COLO668 (cell line): Measurements from ENCODE around the gene CAPZB.

Experiments used
- DNase-seq: peaks from one replicate; lab custom pipeline; 2025; ENCODE audit not compliant: unreplicated experiment; lab: John Stamatoyannopoulos, UW

The CAPZB gene

DNA sequence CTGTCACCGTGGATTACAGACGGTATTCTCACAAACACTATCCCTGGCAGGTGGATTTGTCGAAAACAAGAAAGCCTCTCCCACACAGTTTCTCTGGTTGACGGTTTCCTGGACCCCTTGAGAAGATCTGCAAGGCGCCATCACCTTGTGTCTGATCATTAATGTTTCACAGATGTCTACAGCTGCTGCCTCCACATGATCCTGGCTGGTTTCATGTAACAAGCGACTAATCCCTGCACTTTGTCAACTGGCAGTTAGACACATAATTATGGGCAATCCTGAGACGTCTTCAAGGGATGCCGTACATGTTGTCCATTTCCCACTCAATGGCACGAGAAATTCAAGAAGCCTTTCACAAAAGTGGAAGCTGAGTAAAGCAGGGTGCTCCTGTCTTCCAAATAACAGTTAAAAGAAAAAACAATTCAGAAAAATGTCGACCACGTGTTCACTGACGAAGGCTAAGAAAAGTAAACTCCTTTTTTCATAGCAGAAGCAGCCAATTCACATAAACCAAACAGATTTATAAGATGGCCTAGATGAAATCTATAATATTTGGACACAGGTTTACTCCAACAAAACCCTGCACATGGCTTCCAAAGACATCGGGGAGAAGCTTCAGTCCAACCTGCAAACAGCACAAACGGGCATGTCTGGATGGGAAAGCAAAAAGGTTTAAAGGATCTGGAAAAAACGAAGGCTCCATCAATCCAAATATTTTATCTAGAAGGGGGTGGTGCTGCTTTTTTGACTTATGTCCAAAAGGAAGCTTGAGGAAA is 52.2 kb downstream of the CAPZB start:
- peak; percentile 27 for DNase-seq

DNA sequence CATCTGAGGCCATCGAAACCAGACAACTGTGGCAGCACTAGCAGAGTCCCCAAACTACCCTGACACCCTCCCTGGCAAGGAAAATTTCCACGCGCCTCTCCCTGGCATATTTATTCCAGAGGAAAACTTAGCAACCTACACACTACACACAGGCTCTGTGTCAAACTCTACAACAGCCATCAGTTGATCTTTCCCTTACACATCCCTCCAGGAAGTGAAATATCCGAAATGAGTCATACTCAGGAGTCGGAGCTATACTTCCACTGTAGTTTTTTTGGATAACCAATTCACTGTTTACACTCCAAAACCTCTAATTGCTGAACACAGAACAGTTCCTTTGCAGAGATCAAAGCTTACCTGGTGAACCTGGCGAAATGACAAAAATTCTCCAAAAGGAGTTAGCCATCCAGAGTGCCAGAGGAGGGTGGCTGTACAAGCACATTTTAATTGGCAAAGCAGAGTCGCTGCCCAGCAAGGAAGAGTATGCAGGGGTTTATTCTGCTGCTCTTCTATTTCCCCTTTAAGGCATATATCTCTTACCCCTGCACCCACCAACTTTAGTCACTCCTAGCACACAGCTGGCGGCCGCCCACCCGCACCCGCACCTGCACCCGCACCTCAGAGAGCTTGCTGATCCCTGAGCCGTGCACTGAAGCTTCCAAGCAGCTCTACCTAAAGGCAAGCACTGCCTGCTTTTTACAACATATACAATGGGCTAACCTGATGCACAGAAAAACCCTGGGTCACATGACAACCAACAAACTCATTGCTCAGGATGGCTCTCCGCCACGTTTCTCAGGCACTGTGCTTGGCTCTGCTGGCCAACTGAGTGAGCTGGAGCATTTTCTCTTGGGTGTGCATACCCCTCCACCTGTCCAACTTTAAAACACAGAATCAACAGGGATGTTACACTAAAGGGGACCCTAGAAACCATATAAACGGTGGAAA is 54.9 kb downstream of the CAPZB start:
- DNase-seq: peak; percentile 50

GRCh38 chr1:19429611-19430010 is 55.7 kb downstream of the CAPZB start:
- peak; percentile 65 for DNase-seq

DNA sequence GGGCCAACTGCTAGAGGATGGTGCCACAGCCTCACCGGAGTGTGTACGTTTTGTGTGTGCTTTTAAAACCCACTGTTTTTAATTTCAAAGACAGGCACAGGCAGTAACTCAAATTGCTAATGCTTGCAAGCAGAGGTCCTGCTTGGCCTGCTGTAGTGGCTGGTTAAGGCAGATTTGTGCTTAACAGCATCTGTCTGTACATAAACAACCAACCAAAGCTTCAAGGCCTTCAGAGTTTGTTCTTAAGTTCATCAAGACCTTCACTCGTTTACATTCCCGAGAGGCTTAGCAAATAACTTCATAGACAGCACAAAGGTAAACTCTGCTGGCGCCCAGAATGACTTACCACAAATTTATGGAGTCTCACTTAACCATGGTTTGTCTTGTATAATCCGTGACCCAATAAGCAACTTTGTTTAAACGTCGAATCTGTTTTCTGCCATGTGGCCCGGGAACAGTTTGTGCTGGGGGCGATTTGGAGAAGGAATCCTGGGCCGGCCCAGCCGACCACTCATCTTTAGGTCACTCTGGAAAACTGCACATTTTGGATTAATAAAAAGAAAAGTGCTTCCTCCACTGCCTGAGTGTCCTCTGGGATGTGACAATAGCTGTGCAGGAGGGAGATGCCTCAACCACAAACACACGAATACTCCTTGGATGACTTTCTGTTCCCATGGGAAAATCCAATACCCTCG is 58.1 kb downstream of the CAPZB start:
- DNase-seq: no peak

- no peak for DNase-seq
These were observed 58.8 kb downstream of the CAPZB start for GRCh38 chr1:19426294-19427086.

DNA sequence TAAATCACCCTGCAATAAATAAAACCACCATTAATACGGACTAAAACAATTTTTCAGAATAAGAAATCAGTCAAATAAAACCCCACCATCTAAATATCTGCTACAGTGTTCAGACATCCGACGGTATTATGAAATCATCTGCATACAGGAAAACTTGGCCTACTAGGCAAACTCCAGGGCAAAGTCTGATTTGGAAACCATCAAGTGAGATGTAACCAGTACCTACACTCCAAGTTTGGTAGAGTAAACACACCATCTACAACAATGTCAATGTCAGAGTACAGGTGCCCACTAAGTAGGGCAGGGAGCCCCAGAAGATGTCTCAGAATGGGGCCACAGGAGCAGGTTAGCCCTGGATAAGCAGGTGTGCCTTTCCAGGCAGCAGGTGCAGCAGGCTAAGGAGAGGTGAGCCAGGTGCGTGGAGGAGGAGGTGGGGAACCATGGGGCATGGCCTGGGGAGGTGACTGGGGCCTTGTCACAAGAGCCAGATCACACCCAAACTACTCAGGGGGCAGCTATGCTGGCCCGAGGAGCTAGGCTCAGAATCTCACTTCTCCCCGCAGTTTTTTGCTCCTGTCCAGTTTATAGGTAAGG is 59.6 kb downstream of the CAPZB start:
- DNase-seq: peak; percentile 93

DNA sequence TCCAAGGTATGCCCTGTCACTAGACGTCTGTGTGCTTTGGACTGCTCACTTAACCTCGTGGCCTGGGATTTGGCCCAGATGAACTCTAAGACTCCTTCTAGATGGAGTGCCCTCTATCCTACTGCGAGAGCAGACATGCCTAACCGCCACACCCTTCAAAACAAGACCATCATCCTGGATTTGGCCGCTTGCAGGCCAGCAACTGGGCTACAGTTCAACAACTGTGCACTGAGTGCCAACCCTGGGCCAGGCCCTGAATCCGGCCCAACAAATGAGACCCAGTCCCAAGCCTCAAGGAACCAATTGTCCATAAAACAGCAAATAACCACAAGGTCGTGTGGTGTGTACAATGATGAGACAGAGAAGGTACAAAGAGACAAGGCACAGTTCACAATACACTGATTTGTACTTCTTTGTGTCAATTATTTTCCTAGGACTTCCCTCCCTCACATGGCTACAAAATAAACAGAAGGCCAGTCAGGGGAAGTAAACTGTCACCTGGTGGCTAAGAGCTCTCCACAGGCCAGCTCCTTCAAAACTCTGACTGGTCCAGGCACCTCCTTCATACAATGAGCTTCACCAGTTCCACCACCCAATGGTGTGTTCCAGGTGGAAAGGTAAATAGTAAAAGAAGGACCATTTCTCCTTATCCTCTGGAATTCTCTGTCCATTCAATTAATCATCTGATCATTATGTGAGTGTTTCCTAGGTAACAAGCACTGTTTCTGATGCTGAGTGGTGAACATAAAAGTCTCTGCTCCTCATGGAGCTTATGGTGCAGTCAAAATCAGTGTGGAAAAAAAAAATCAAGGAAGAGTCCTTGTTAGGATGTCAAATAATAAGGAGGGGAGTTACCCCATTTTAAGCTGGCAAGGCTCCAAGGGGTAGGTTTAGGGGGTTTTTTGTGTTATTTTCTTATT is 60.4 kb downstream of the CAPZB start:
- peak; percentile 63 for DNase-seq

DNA sequence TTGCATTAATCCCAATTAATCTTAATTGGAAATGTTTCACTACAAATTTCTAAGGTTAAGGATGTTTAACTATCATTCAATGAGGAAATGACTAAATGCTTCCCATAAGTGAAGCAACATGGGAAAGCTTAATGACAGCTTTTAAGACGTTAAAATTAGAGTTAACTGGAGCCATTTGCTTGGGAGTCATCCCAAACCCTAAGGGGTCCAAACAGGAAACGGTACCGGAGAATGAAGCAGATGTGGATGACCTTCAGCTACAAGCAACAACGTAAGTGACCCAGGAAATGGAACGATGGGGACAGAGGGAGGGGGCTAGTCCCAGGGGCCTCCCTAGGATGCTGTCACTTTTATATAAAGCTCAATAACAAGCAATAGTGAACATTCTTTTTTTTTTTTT is 62.2 kb downstream of the CAPZB start:
- no peak for DNase-seq

- no peak for DNase-seq
These were observed 64.0 kb downstream of the CAPZB start for GRCh38 chr1:19421365-19421764.

- peak; percentile 50 for DNase-seq
These were observed 64.7 kb downstream of the CAPZB start for GRCh38 chr1:19420606-19421005.

GRCh38 chr1:19419691-19420090 is 65.6 kb downstream of the CAPZB start:
- DNase-seq: no peak

- DNase-seq: no peak
These were observed 66.8 kb downstream of the CAPZB start for GRCh38 chr1:19418503-19418971.

GRCh38 chr1:19416921-19417470 is 68.3 kb downstream of the CAPZB start:
- DNase-seq: no peak

DNA sequence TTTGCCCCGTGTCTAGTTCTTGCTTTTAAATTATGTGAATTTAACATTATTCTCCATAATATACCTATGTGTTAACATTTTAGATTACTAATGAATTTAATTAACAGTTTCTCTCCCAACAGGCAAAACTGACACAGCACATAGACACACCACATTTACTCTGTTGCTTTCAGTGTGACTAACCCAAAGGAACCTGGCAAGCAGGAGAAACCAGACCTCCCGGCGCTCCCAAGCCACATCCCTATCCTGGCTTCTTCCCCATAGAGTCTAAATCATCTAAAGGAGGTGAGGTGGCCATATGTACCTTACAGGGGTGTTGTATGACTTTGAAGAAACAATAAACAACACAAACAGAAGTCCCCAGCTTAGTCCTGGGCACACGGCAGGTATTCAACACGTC is 69.2 kb downstream of the CAPZB start:
- DNase-seq: no peak

DNA sequence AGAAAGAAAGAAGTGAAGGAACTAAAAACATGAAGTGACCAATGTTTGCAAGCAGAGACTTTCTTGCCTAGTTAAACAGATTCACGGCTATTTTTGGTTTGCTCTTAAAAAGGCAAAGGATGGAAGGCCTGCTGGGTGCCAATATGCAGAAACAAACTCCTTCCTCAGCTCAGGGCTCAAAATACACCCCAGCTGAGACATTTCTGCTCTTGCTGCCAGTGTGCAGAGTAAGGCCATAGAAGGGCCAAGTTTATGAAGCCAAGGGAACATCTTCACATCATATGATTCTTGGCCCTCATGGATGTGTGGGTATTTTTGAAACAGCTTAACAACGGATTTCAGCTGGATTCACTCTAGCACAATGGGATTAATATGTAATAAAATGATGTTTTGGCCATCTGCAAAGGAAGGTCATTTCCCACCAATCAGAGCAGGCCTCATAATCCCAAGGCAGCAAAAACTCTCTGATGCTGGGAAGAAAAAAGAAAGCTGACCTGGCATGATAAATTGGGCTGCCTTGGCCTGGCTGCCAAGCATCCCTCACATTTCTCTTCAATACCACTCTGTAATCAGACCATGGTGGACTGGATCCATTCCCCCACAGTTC is 70.7 kb downstream of the CAPZB start:
- DNase-seq: no peak

DNA sequence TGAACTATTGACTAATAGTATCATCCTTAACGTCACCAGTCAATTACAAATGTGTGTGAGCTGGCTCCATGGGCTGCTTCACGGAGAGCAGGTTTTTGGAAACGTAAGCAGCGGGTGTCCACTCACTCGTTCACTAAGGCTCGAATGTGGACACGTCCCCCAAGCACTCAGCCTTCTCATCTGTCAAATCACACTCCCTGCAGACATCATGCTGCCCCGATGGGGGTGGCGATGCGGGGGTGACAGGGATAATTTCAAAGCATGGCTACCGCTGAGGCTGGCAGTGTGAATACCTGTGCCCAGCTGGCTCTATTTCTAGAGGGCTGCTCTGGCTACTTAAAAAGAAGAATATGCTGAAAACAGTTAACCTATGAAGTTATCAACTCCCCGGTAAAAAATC is 71.3 kb downstream of the CAPZB start:
- DNase-seq: no peak

DNA sequence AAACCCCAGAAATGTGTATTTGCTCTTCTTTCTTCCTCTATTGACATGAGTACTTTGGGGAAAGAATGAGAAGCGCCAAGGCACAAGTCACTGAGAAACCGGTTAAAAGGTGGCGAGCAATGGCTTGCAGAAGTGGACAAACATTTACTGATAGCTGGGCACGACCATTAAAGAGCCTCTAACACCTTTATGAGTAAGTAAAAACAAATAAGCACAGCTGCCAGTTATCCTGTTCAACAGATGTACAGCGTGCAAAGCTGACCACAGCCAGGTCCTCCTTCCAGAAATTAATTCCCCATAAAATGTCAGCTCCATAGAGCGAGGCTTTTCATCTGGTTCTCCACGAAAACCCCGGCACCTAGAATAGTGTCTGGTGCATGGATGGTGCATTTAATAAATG is 72.7 kb downstream of the CAPZB start:
- peak; percentile 73 for DNase-seq

DNA sequence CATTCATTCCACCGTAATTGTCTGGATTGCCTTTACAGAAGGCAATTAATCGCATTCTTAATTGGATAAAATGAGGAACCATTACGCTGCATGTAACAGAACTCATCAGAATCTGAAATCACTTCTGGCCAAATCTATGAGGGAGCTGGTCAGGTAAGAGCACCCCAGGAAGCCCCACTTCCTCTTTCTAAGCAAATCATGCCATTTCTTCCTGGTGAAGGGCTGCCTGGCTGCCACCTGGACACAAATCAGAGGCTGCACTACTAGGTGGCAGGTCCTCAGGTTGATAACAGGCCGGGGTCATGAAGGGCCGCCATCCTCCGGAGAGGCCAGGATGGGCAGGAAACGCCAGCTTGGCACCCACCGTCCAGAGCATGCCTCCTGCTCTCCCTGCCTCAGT is 73.7 kb downstream of the CAPZB start:
- DNase-seq: no peak
